C4-2B (cell line): ENCODE results near the gene FOXO3.

Experiments used
- H3K27ac ChIP-seq: fragments of 450-650 bp; 2 replicates; pipeline ENCODE4 v1.5.1; 2017
- ZFX ChIP-seq: fragments of 450-650 bp; IDR thresholded peaks from 2 replicates; pipeline ENCODE4 v1.6.1; 2017
- TF ChIP-seq, protein P1 (sequence below): fragments of 450-650 bp; conservative IDR thresholded peaks from 2 replicates; pipeline ENCODE4 v1.5.1; 2017; ENCODE audit warnings: mild to moderate bottlenecking

FOXO3 gene

DNA sequence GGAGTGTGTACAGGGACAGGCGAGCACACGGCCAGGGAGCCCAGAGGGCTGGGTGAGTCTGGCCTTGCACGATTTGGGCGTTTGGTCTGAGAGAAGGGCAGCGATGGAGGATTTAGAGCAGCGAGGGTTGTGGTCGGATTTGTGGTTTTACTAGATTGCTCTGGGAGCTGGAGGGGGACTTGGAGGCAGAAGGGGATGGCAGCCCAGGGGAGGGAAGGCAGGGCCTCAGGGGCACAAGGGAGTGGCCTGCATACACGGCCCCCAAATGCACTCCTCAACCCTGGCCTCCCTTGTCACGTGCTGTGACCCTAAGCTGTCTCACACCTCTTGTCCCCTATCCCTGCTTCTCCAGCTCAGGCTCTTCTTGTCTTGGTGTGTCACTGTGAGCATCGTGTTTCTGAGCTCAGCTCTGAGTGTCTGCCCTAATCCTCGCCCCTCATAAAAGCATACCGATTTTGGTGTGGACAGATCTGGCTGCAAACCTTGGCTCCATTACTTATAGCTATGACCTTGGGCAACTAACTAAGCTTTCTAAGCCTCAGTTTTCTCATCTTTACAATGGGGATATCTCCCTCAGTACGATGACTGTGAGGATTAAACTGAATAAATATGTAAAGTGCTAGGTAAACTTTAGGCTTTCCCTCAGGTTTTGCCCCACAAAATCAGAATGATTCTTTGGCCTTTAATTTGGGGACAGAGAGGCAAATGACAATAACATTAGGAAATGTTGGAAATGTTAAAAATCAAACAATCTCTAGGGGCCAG, 167.4 kb downstream of the FOXO3 start:
- H3K27ac ChIP-seq, result no peak overlapping the region
- TF ChIP-seq ZFX, result no peak
- TF ChIP-seq, protein P1, sequence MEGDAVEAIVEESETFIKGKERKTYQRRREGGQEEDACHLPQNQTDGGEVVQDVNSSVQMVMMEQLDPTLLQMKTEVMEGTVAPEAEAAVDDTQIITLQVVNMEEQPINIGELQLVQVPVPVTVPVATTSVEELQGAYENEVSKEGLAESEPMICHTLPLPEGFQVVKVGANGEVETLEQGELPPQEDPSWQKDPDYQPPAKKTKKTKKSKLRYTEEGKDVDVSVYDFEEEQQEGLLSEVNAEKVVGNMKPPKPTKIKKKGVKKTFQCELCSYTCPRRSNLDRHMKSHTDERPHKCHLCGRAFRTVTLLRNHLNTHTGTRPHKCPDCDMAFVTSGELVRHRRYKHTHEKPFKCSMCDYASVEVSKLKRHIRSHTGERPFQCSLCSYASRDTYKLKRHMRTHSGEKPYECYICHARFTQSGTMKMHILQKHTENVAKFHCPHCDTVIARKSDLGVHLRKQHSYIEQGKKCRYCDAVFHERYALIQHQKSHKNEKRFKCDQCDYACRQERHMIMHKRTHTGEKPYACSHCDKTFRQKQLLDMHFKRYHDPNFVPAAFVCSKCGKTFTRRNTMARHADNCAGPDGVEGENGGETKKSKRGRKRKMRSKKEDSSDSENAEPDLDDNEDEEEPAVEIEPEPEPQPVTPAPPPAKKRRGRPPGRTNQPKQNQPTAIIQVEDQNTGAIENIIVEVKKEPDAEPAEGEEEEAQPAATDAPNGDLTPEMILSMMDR, result no peak

DNA sequence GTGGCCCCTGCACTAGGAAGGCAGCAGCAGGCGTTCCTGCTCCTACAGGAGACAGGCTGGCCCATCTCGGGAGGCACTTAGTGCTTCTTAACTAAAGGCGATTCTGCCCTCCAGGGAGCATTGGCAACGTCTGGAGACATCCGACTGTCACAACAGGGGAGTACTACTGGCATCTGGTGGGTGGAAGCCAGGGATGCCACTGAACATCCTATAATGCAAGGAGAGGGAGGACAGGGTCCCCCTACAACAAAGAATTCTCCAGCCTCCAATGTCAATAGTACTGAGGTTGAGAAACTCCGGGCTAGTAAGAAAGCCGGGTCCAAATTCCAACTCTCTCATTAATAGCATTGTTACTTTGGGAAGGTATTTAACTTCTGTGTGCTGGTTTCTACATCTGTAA, 168.1 kb downstream of the FOXO3 start:
- no peak overlapping the region for H3K27ac ChIP-seq
- no peak for TF ChIP-seq ZFX
- TF ChIP-seq, protein P1, result no peak

DNA sequence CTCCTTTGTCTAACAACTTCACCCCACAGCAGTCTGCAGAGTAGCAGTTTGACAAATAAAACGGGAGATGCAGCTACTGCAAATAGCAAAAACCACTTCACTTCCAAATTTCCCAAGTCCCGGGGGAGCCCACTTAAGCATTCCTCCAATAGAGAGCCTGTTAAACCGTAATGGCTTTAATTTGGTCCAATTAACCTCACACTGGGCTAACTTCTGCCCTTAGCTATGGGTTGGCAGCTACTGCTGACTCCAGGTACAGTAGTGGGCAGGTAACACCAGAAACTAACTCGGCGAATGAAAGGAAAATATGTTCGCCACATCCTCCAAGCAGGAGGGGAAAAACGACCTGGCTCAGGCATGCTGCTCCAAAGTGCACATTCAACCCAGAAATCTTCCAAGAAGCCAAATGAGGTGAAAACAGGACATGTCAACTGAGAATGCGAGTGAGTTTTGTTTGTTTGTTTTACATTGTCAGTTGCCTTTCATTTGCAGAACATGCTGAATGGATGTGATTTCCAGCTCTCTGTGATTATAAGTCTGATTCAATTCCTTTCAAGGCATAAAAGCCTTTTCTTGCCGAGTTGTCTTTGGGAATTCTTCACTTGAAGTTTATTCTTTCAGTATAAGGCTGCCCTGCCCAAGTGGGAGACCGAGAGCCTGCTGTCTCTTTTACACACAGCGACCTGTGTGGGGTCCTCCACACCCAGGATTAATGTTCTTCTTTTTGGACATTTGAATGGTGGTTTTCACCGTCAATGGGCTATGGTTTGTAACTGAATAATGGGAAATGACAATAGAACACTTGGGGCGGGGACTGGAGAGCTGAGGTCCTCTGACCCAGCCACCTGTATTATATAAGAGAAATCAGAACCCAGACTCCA, 170.2 kb downstream of the FOXO3 start:
- no peak overlapping the region for H3K27ac ChIP-seq
- TF ChIP-seq, protein P1, result no peak

GRCh38 chr6:108732091-108732870, 171.6 kb downstream of the FOXO3 start:
- TF ChIP-seq, protein P1, result no peak
- TF ChIP-seq ZFX, result no peak

DNA sequence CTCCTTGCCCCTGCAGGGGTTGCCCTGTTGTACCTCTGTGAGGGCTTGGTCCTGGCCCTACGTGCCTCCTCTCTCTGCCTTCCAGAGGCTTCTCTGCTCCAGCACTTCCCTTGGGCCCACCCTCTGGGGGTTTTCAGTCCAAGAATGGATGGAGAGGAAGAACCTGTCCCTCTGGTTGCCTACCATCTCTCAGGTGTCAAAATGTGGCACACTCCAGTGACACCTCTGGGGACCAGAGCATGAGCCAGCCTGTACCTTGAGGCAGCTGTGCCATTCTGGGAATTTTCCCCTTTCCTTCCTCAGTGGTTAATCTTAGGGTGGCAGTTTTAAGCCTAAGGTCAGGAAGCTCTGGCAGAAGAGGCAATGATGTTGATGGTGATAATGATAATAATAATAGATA, 172.3 kb downstream of the FOXO3 start:
- TF ChIP-seq ZFX, result no peak
- TF ChIP-seq, protein P1, result no peak
- H3K27ac ChIP-seq, result no peak overlapping the region

More at GRCh38 chr6:108732091-108732870, 171.6 kb downstream of the FOXO3 start:
- no peak overlapping the region for H3K27ac ChIP-seq

DNA sequence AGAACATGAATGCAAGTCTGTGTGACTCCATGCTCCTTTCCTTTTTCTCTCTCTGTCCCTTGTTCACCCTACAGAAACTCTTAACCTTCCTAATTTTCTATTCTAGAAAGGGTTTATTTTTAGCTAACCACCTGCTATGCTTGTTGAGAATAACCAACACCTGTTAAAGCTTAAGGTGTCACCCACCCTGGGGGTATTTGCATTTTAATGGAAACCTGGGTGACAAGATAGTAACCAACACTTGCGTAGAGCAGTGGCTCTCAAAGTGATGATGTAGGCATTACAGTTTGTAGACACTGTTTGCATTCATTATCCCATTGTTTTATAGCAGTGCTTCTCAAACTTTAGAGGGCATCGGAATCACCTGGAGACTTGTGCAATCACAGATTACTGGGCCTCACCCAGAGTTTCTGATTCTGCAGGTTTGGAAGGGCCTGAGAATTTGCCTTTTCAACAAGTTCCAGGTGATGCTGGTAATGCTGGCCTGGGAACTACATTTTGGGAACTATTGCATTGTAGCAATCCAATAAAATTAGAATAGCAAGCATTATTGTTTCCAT, 173.1 kb downstream of the FOXO3 start:
- no peak for TF ChIP-seq ZFX
- TF ChIP-seq, protein P1, result no peak
- H3K27ac ChIP-seq, result no peak overlapping the region
